ENCODE results near the gene MAGT1.
A peak's percentile ranks its signal among the peaks of the same experiment; 100 is the strongest.

MAGT1 gene

DNA sequence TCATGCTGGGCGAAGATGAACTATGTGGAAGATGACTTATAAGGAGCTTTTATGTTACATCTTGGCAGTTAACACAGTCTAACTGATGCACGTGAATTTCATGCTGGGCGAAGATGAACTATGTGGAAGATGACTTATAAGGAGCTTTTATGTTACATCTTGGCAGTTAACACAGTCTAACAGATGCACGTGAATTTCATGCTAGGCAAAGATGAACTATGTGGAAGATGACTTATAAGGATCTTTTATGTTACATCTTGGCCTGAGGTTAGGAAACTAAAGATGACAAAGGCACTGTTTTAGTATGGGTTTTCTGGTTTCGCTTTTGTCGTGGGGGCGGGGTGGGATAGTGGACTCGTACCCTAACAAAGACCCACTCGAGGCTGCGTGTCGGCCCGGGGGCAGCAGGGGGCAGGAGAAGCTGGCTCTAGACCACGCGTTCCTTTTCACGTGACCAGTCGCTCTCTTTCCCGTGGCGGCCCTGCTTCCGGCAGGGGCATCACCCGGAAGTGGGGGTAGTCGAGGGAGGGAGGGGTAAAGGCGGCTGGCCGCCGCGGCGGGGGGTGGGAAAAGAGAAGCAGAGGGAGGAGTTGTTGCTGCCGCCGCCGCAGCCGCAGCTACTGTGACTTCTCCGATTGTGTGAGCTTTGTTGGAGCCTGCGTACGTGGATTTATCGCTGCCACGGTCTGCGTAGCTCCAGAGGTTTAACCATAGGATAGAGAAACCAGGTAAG lies 15.0 kb upstream of the MAGT1 start, which contains the start of gene ATP7A (continued):
- TF ChIP-seq, protein P1, sequence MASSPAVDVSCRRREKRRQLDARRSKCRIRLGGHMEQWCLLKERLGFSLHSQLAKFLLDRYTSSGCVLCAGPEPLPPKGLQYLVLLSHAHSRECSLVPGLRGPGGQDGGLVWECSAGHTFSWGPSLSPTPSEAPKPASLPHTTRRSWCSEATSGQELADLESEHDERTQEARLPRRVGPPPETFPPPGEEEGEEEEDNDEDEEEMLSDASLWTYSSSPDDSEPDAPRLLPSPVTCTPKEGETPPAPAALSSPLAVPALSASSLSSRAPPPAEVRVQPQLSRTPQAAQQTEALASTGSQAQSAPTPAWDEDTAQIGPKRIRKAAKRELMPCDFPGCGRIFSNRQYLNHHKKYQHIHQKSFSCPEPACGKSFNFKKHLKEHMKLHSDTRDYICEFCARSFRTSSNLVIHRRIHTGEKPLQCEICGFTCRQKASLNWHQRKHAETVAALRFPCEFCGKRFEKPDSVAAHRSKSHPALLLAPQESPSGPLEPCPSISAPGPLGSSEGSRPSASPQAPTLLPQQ (tag by site-specific recombination; IDR thresholded peaks at IDR 0.05), result 0 out of 2 replicates have a peak, but pooled peaks have one; percentile 41
- TF ChIP-seq BCL11A (tag by site-specific recombination; IDR thresholded peaks at IDR 0.05; ENCODE audit: low read depth), result no peak
- no peak for TF ChIP-seq ZNF561 (tag by site-specific recombination; IDR thresholded peaks at IDR 0.05; ENCODE audit: borderline replicate concordance)
- no peak for TF ChIP-seq ZNF488 (tag by site-specific recombination; IDR thresholded peaks at IDR 0.05)
- no peak for TF ChIP-seq ZNF140 (tag by site-specific recombination; IDR thresholded peaks at IDR 0.05)
- no peak for TF ChIP-seq ZSCAN16 (tag by site-specific recombination; IDR thresholded peaks at IDR 0.05)
- peak; percentile 31; the same call in 1 of the 2 replicates for TF ChIP-seq ZNF76 (tag by site-specific recombination; IDR thresholded peaks at IDR 0.05; ENCODE audit: borderline replicate concordance, low read depth)
- TF ChIP-seq, protein P2, sequence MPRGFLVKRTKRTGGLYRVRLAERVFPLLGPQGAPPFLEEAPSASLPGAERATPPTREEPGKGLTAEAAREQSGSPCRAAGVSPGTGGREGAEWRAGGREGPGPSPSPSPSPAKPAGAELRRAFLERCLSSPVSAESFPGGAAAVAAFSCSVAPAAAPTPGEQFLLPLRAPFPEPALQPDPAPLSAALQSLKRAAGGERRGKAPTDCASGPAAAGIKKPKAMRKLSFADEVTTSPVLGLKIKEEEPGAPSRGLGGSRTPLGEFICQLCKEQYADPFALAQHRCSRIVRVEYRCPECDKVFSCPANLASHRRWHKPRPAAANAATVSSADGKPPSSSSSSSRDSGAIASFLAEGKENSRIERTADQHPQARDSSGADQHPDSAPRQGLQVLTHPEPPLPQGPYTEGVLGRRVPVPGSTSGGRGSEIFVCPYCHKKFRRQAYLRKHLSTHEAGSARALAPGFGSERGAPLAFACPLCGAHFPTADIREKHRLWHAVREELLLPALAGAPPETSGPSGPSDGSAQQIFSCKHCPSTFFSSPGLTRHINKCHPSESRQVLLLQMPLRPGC (tag by site-specific recombination; IDR thresholded peaks at IDR 0.05), result no peak
- no peak for TF ChIP-seq PRDM2 (tag by site-specific recombination; IDR thresholded peaks at IDR 0.05; ENCODE audit: borderline replicate concordance)
- peak; percentile 42; the same call in 1 of the 2 replicates for TF ChIP-seq ZNF366 (tag by site-specific recombination; conservative IDR thresholded peaks at IDR 0.05)
- TF ChIP-seq KLF16 (tag by site-specific recombination; IDR thresholded peaks at IDR 0.05), result no peak
- no peak for TF ChIP-seq ZNF792 (tag by site-specific recombination; IDR thresholded peaks at IDR 0.05)
- no peak for TF ChIP-seq ZNF510 (tag by site-specific recombination; IDR thresholded peaks at IDR 0.05; ENCODE audit: insufficient replicate concordance)
- no peak for TF ChIP-seq ZNF704 (tag by site-specific recombination; IDR thresholded peaks at IDR 0.05)
- TF ChIP-seq MEIS1 (CRISPR knock-in tag; IDR thresholded peaks at IDR 0.05; ENCODE audit: borderline replicate concordance), result no peak
- TF ChIP-seq ZSCAN4 (tag by site-specific recombination; IDR thresholded peaks at IDR 0.05), result no peak
- TF ChIP-seq ZNF843 (tag by site-specific recombination; IDR thresholded peaks at IDR 0.05), result no peak
- no peak for TF ChIP-seq MYNN (tag by site-specific recombination; IDR thresholded peaks at IDR 0.05; ENCODE audit: borderline replicate concordance)
- no peak for TF ChIP-seq ZNF19 (tag by site-specific recombination; IDR thresholded peaks at IDR 0.05; ENCODE audit: low read depth)
- TF ChIP-seq ZNF324 (tag by site-specific recombination; IDR thresholded peaks at IDR 0.05), result no peak
- no peak for TF ChIP-seq REST (tag by site-specific recombination; IDR thresholded peaks at IDR 0.05)
- no peak for TF ChIP-seq ZNF677 (tag by site-specific recombination; IDR thresholded peaks at IDR 0.05)
